Measurements from ENCODE around the gene ENTPD5.
"Not testable (repeated sequence)": the region's sequence is repeated elsewhere in the genome, so short reads cannot be mapped to it uniquely, and the experiment has no call there.

Gene ENTPD5

GRCh38 chr14:73943083-73943482 is 76.0 kb downstream of the ENTPD5 start:
- no peak for DNase-seq

- DNase-seq = no peak
Measured at GRCh38 chr14:73942180-73942579, 76.9 kb downstream of the ENTPD5 start.

GRCh38 chr14:73937012-73937411 is 82.1 kb downstream of the ENTPD5 start:
- no peak for DNase-seq

GRCh38 chr14:73936548-73936947 is 82.5 kb downstream of the ENTPD5 start:
- DNase-seq = no peak

- DNase-seq = no peak
Measured at GRCh38 chr14:73935666-73936065, 83.4 kb downstream of the ENTPD5 start.

GRCh38 chr14:73924337-73924736 is 94.8 kb downstream of the ENTPD5 start:
- DNase-seq = no peak

GRCh38 chr14:73919457-73919856 is 99.6 kb downstream of the ENTPD5 start:
- not testable (repeated sequence) for DNase-seq

GRCh38 chr14:73916324-73916723 is 102.8 kb downstream of the ENTPD5 start:
- DNase-seq = no peak

GRCh38 chr14:73913256-73913655 is 105.8 kb downstream of the ENTPD5 start:
- no peak for DNase-seq

- DNase-seq = no peak
Measured at GRCh38 chr14:73909681-73910080, 109.4 kb downstream of the ENTPD5 start.

Data from stimulated activated naive CD4-positive, alpha-beta T cell treated with Interleukin-2 at 50 U/mL for 16 hours (primary cell).